Inflammatory macrophage treated with lipopolysaccharide for 1 hour (primary cell): ENCODE results near the gene DIAPH1.
A peak's percentile ranks its signal among the peaks of the same experiment; 100 is the strongest.

Source experiments
- DNase-seq, 2 donors: peaks; one replicate each; pipeline ENCODE4 v3.0.0-alpha.2; 2020 to 2022

Gene DIAPH1

GRCh38 chr5:141496038-141496437 is 122.8 kb downstream of the DIAPH1 start:
- DNase-seq, result no peak

- no peak for DNase-seq
Measured at GRCh38 chr5:141495453-141495811, 123.4 kb downstream of the DIAPH1 start.

- DNase-seq, result no peak
Measured at GRCh38 chr5:141494761-141495452, 123.9 kb downstream of the DIAPH1 start.

GRCh38 chr5:141493500-141494422 is 125.0 kb downstream of the DIAPH1 start:
- DNase-seq, result no peak

- DNase-seq, result no peak
Measured at GRCh38 chr5:141492168-141492885, 126.5 kb downstream of the DIAPH1 start.

GRCh38 chr5:141491323-141492167 is 127.3 kb downstream of the DIAPH1 start:
- no peak for DNase-seq

GRCh38 chr5:141490771-141491170 is 128.0 kb downstream of the DIAPH1 start:
- no peak for DNase-seq

GRCh38 chr5:141490271-141490670 is 128.5 kb downstream of the DIAPH1 start:
- DNase-seq, result no peak

GRCh38 chr5:141489841-141490240 is 129.0 kb downstream of the DIAPH1 start:
- no peak for DNase-seq

- no peak for DNase-seq
Measured at GRCh38 chr5:141488591-141489561, 129.9 kb downstream of the DIAPH1 start, which contains the start of gene PCDHGC5. Gene PCDHGC5, plus strand, starts transcription at chr5:141489081. Its CDS starts 160 bp downstream, at chr5:141489241.

GRCh38 chr5:141487131-141487530 is 131.7 kb downstream of the DIAPH1 start:
- no peak for DNase-seq

- no peak for DNase-seq
Measured at GRCh38 chr5:141486091-141486490, 132.7 kb downstream of the DIAPH1 start.

GRCh38 chr5:141485321-141486055 is 133.3 kb downstream of the DIAPH1 start:
- DNase-seq, result no peak

GRCh38 chr5:141484641-141485311 is 134.0 kb downstream of the DIAPH1 start, which contains the start of gene PCDHGC4:
Gene PCDHGC4, plus strand, starts transcription at chr5:141485030. Its CDS starts 144 bp downstream, at chr5:141485174.
- no peak for DNase-seq

GRCh38 chr5:141484310-141484640 is 134.5 kb downstream of the DIAPH1 start:
- no peak for DNase-seq

GRCh38 chr5:141483902-141484301 is 134.9 kb downstream of the DIAPH1 start:
- no peak for DNase-seq

GRCh38 chr5:141479776-141480175 is 139.0 kb downstream of the DIAPH1 start:
- peak in 1 of 2 donors; percentile 21 for DNase-seq

GRCh38 chr5:141478321-141478945 is 140.4 kb downstream of the DIAPH1 start:
- DNase-seq, result no peak

GRCh38 chr5:141477815-141478214 is 141.0 kb downstream of the DIAPH1 start:
- no peak for DNase-seq
